Measurements from ENCODE around the gene PLCB3.

- TF ChIP-seq CTCF (IDR thresholded peaks at IDR 0.05), result no peak
- no peak for TF ChIP-seq POLR2A (IDR thresholded peaks at IDR 0.05)
These were observed 61.6 kb downstream of the PLCB3 start for GRCh38 chr11:64312947-64313346.

Data from Peyer's patch (tissue), 4 donors.